Activated CD4-positive, alpha-beta T cell treated with anti-CD3 and anti-CD28 coated beads, Interleukin-2, amount 50 U/mL, for 48 hours (primary cell): ENCODE data around the gene ZBTB16.

Source experiments
- DNase-seq, 2 experiments: peaks; one replicate each; pipeline ENCODE4 v3.0.0-alpha.2; 2020

ZBTB16 gene

GRCh38 chr11:114291381-114291780, 231.9 kb downstream of the ZBTB16 start:
- DNase-seq = no peak

GRCh38 chr11:114291842-114292680, 232.6 kb downstream of the ZBTB16 start:
- DNase-seq = no peak

- DNase-seq = no peak
These were observed 233.7 kb downstream of the ZBTB16 start for GRCh38 chr11:114293201-114293711.

- no peak for DNase-seq
These were observed 236.4 kb downstream of the ZBTB16 start, which contains the start of gene NNMT for GRCh38 chr11:114295676-114296604. TSS of gene NNMT (plus strand) at chr11:114296399. CDS start at chr11:114296557, 158 bp downstream.

- no peak for DNase-seq
These were observed 237.3 kb downstream of the ZBTB16 start for GRCh38 chr11:114296605-114297372.

- DNase-seq = no peak
These were observed 238.5 kb downstream of the ZBTB16 start for GRCh38 chr11:114297806-114298709.

GRCh38 chr11:114298710-114299109, 239.2 kb downstream of the ZBTB16 start:
- no peak for DNase-seq
